Bronchial epithelial cell (primary cell): ENCODE data around the gene ANKRD13B. TPM values are rescaled to one million over a fixed set of nuclear protein-coding genes. Genes with fewer than 3 reads are reported as not detected.

Source experiments
- DNase-seq: peaks from one replicate; pipeline ENCODE4 v3.0.0-alpha.2; 2010; ENCODE audit warnings: low read depth
- FAIRE-seq: peaks from 2 replicates; lab custom pipeline; 2011; peaks lifted over from hg19 to GRCh38; lab: Jason Lieb, UNC
- H3K27me3 ChIP-seq: 2 replicates; pipeline ENCODE4 v1.5.1; 2011; ENCODE audit warnings: low read length; ENCODE audit not compliant: control insufficient read depth, insufficient read depth
- H3K36me3 ChIP-seq: 2 replicates; pipeline ENCODE4 v1.5.1; 2011; ENCODE audit warnings: low read length; ENCODE audit not compliant: control insufficient read depth, insufficient read depth
- H3K4me3 ChIP-seq: 2 replicates; pipeline ENCODE4 v1.5.1; 2011; ENCODE audit warnings: mild to moderate bottlenecking, low read depth, low read length, control low read depth
- CTCF ChIP-seq: IDR thresholded peaks from 2 replicates; pipeline ENCODE4 v1.5.1; 2011; ENCODE audit warnings: mild to moderate bottlenecking, moderate library complexity, low read length, control low read depth, inconsistent platforms; ENCODE audit not compliant: insufficient read depth, severe bottlenecking
- total RNA-seq: library from RNA; depleted of rRNA; stranded (reverse); fragments of >200 nt; gene quantifications from 2 replicates; pipeline ENCODE4 v1.2.1, GENCODE V29; 2014

Gene ANKRD13B
- total RNA-seq, 1 donor from 2014 or later, result 2.4 TPM

- Histone ChIP-seq H3K36me3 (peaks cover 37% of the 10 kb centered on the region), H3K27me3 (no peaks in the 10 kb centered on the region), H3K4me3 (no peak overlapping the region)
- DNase-seq (no peak), FAIRE-seq (no peak)
- TF ChIP-seq CTCF, result no peak
Measured at GRCh38 chr17:29574732-29575510, 18.0 kb upstream of the ANKRD13B start.

DNA sequence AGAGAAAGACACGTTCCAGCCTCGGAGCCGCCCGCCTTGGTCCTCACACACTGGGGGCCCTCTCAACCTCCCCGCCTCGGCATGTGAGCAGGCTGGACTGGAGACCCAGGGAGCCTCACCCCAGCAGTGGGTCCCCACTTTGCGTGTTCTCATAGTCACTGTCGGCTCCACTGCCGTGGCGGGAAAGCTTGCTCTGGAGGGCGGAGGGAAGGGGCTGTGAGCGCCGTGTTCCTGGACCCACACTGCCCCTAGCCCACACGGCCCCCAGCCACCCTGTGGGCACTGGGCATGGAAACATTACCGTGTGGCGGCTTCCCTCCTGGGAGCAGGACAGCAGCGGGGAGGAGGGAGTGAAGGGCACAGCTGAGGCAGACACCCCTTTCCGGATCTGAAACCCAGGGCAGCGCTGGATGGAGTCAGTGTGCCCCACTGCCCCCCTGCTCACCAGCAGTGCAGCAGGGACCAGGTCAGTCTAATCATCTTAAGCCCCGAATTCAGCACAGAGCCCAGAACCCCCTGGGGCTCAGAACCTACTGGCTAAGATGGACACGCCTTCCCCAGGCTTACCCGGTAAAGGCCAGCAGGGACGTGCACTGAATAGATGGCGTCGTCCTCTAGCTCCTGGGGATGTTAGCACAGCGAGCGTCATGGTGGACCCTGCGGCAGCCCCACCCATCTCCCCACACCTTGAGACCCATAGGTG, 17.3 kb upstream of the ANKRD13B start:
- no peak for TF ChIP-seq CTCF
- peaks cover 41% of the 10 kb centered on the region for H3K36me3 ChIP-seq
- H3K27me3 ChIP-seq, result no peaks in the 10 kb centered on the region
- FAIRE-seq (no peak), DNase-seq (no peak)
- no peak overlapping the region for H3K4me3 ChIP-seq

- no peaks in the 10 kb centered on the region for H3K27me3 ChIP-seq
- no peak for TF ChIP-seq CTCF
- DNase-seq, result no peak
- no peak overlapping the region for H3K4me3 ChIP-seq
- peaks cover 44% of the 10 kb centered on the region for H3K36me3 ChIP-seq
- no peak for FAIRE-seq
Measured at GRCh38 chr17:29576214-29577000, 16.5 kb upstream of the ANKRD13B start.

GRCh38 chr17:29577001-29577370, 15.9 kb upstream of the ANKRD13B start:
- Histone ChIP-seq H3K27me3 (no peaks in the 10 kb centered on the region), H3K4me3 (no peak overlapping the region), H3K36me3 (peaks cover 44% of the 10 kb centered on the region)
- no peak for DNase-seq
- no peak for TF ChIP-seq CTCF
- FAIRE-seq, result no peak

DNA sequence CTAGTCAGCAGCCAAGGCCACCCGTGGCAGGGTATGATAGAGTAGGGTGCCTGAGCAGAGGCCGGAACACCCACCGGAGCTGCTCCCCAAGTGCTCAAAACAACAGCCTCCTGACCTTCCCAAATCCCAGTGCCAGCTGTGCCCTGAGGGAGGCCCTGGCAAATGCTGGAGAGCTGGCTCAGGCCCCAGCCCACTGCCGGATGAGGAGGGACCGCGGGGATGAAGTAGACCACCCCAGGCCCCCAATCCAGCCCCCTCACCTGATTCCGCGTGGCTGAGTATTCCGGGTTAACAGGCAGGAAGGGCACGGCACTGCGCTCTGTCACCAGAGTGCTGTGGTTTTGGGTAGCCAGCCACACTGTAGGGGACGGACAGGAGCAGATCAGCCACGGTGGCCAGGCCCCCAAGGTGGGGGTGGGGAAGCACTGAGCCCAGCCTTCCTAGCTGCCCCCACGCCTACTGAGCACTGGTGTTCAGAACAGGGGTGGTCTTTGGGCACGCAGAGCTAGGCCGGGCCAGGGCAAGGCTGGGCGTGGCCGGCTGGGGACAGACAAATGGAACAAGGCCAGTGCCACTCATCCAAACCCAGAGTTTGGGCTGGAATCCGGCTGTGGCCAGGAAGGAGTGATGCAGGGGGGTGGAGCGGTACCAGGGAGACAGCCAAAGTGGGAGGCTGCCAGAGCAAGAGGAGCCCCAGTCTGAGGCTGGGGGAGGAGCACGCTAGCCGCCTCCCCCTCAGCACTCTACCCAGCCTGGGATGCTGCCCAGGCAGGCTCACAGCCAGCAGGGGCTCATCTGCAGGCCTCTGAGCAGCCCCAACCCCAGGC, 15.3 kb upstream of the ANKRD13B start:
- H3K36me3 ChIP-seq, result peaks cover 47% of the 10 kb centered on the region

More for the DNA sequence above, 15.3 kb upstream of the ANKRD13B start:
- no peak overlapping the region for H3K4me3 ChIP-seq
- TF ChIP-seq CTCF, result no peak
- DNase-seq (no peak), FAIRE-seq (no peak)
- H3K27me3 ChIP-seq, result no peaks in the 10 kb centered on the region
